ENCODE results near the gene ZNF408.

Gene ZNF408

GRCh38 chr11:46727952-46728658, 27.3 kb downstream of the ZNF408 start:
- DNase-seq (ENCODE audit: low spot score) = no peak

- no peak for DNase-seq (ENCODE audit: low spot score)
These were observed 27.8 kb downstream of the ZNF408 start for GRCh38 chr11:46728659-46729040.

GRCh38 chr11:46729110-46730027, 28.5 kb downstream of the ZNF408 start:
- DNase-seq (ENCODE audit: low spot score) = no peak

- DNase-seq (ENCODE audit: low spot score) = no peak
These were observed 30.7 kb downstream of the ZNF408 start for GRCh38 chr11:46731545-46731944.

- DNase-seq (ENCODE audit: low spot score) = no peak
These were observed 32.4 kb downstream of the ZNF408 start for GRCh38 chr11:46733234-46733633.

GRCh38 chr11:46736146-46736545, 35.3 kb downstream of the ZNF408 start:
- no peak for DNase-seq (ENCODE audit: low spot score)

- no peak for DNase-seq (ENCODE audit: low spot score)
These were observed 35.8 kb downstream of the ZNF408 start for GRCh38 chr11:46736615-46737014.

- DNase-seq (ENCODE audit: low spot score) = no peak
These were observed 36.9 kb downstream of the ZNF408 start for GRCh38 chr11:46737699-46738098.

- no peak for DNase-seq (ENCODE audit: low spot score)
These were observed 38.1 kb downstream of the ZNF408 start for GRCh38 chr11:46738887-46739286.

GRCh38 chr11:46741600-46742484, 41.0 kb downstream of the ZNF408 start:
- no peak for DNase-seq (ENCODE audit: low spot score)

GRCh38 chr11:46743043-46743442, 42.2 kb downstream of the ZNF408 start:
- DNase-seq (ENCODE audit: low spot score) = no peak

GRCh38 chr11:46743693-46744339, 43.0 kb downstream of the ZNF408 start:
- DNase-seq (ENCODE audit: low spot score) = no peak

- DNase-seq (ENCODE audit: low spot score) = no peak
These were observed 44.5 kb downstream of the ZNF408 start for GRCh38 chr11:46745328-46745727.

- no peak for DNase-seq (ENCODE audit: low spot score)
These were observed 45.2 kb downstream of the ZNF408 start for GRCh38 chr11:46745995-46746394.

- DNase-seq (ENCODE audit: low spot score) = no peak
These were observed 46.3 kb downstream of the ZNF408 start for GRCh38 chr11:46747150-46747549.
